Cardiac muscle cell (in vitro differentiated cells and primary cell): Measurements from ENCODE around the gene PNPLA7. TPM values are rescaled to one million over a fixed set of nuclear protein-coding genes. Genes with fewer than 3 reads are reported as not detected.

Source experiments
- DNase-seq, 2 donors: peaks; one replicate each; pipeline versions ENCODE4 v3.0.0 to v3.0.0-alpha.2; 2010 to 2017; ENCODE audit warnings: low read depth in 1 of 2, low spot score in 1 of 2
- H3K27ac ChIP-seq: fragments of 200-600 bp; sonication (generic); 2 replicates; pipeline ENCODE4 v1.5.1; 2016
- H3K27me3 ChIP-seq: fragments of 200-600 bp; sonication (generic); 2 replicates; pipeline ENCODE4 v1.6.0; 2016; ENCODE audit warnings: control low read depth
- H3K36me3 ChIP-seq: fragments of 200-600 bp; sonication (generic); 2 replicates; pipeline ENCODE4 v1.5.1; 2016; ENCODE audit warnings: control low read depth
- H3K4me1 ChIP-seq: fragments of 200-600 bp; sonication (generic); 2 replicates; pipeline ENCODE4 v1.8.1; 2017; ENCODE audit warnings: low read depth, mild to moderate bottlenecking, mixed run types
- H3K4me3 ChIP-seq: fragments of 200-600 bp; sonication (generic); 2 replicates; pipeline ENCODE4 v1.5.1; 2016; ENCODE audit warnings: mild to moderate bottlenecking
- H3K9me3 ChIP-seq: fragments of 200-600 bp; sonication (generic); 2 replicates; pipeline ENCODE4 v1.5.1; 2017; ENCODE audit warnings: low read depth, mild to moderate bottlenecking, control low read depth
- CTCF ChIP-seq: IDR thresholded peaks from 2 replicates; pipeline ENCODE4 v1.5.1; 2012; ENCODE audit warnings: low read depth, mild to moderate bottlenecking, low read length
- polyA plus RNA-seq: library from polyadenylated mRNA; unstranded; fragments of >200 nt; fragmentation: Nextera tagmentation; extraction: Ambion mirVana; gene quantifications from 2 replicates; pipeline ENCODE4 v1.2.1, GENCODE V29; 2016
- total RNA-seq: library from RNA; depleted of rRNA; stranded (reverse); fragments of >200 nt; gene quantifications from 2 replicates; pipeline ENCODE4 v1.2.3, GENCODE V29; 2016

Gene PNPLA7
- total and polyA plus RNA-seq, 2 experiments from 2014 or later = 1.4 to 3.6 TPM

GRCh38 chr9:137447722-137448601 lies 102.2 kb downstream of the PNPLA7 start:
- Histone ChIP-seq H3K27ac (no peak overlapping the region), H3K4me3 (no peak overlapping the region), H3K9me3 (no peaks in the 10 kb centered on the region), H3K4me1 (no peaks in the 10 kb centered on the region), H3K36me3 (no peaks in the 10 kb centered on the region), H3K27me3 (peaks cover 3% of the 10 kb centered on the region)
- DNase-seq = no peak
- no peak for TF ChIP-seq CTCF

GRCh38 chr9:137446851-137447471 lies 103.2 kb downstream of the PNPLA7 start:
- no peak for DNase-seq
- no peaks in the 10 kb centered on the region for H3K9me3 ChIP-seq
- TF ChIP-seq CTCF = no peak
- H3K36me3 ChIP-seq = no peaks in the 10 kb centered on the region
- no peaks in the 10 kb centered on the region for H3K4me1 ChIP-seq
- no peak overlapping the region for H3K27ac ChIP-seq
- no peak overlapping the region for H3K4me3 ChIP-seq
- H3K27me3 ChIP-seq = peaks cover 13% of the 10 kb centered on the region

- Histone ChIP-seq H3K4me1 (no peaks in the 10 kb centered on the region), H3K4me3 (no peak overlapping the region), H3K27ac (no peak overlapping the region), H3K9me3 (no peaks in the 10 kb centered on the region), H3K36me3 (no peaks in the 10 kb centered on the region), H3K27me3 (peaks cover 20% of the 10 kb centered on the region)
- TF ChIP-seq CTCF = no peak
- no peak for DNase-seq
Measured at GRCh38 chr9:137445930-137446431, 104.2 kb downstream of the PNPLA7 start.

GRCh38 chr9:137445275-137445807 lies 104.9 kb downstream of the PNPLA7 start:
- H3K27me3 ChIP-seq = peaks cover 20% of the 10 kb centered on the region
- peak; percentile 87 for TF ChIP-seq CTCF
- no peak overlapping the region for H3K27ac ChIP-seq
- no peaks in the 10 kb centered on the region for H3K36me3 ChIP-seq
- H3K4me1 ChIP-seq = no peaks in the 10 kb centered on the region
- DNase-seq = peak; percentile 74 to 75
- H3K4me3 ChIP-seq = no peak overlapping the region
- H3K9me3 ChIP-seq = no peaks in the 10 kb centered on the region

- Histone ChIP-seq H3K4me3 (no peak overlapping the region), H3K27ac (no peak overlapping the region), H3K4me1 (no peaks in the 10 kb centered on the region), H3K9me3 (no peaks in the 10 kb centered on the region), H3K36me3 (no peaks in the 10 kb centered on the region), H3K27me3 (peaks cover 20% of the 10 kb centered on the region)
- no peak for TF ChIP-seq CTCF
- no peak for DNase-seq
Measured at GRCh38 chr9:137444106-137444790, 106.0 kb downstream of the PNPLA7 start.
